Measurements from ENCODE around the gene ANKRD6. TPM values are rescaled to one million over a fixed set of nuclear protein-coding genes. Genes with fewer than 3 reads are reported as not detected.

Gene ANKRD6
- total RNA-seq, 4 donors from 2014 or later = 7.7 to 18.5 (median 11.9) TPM

DNA sequence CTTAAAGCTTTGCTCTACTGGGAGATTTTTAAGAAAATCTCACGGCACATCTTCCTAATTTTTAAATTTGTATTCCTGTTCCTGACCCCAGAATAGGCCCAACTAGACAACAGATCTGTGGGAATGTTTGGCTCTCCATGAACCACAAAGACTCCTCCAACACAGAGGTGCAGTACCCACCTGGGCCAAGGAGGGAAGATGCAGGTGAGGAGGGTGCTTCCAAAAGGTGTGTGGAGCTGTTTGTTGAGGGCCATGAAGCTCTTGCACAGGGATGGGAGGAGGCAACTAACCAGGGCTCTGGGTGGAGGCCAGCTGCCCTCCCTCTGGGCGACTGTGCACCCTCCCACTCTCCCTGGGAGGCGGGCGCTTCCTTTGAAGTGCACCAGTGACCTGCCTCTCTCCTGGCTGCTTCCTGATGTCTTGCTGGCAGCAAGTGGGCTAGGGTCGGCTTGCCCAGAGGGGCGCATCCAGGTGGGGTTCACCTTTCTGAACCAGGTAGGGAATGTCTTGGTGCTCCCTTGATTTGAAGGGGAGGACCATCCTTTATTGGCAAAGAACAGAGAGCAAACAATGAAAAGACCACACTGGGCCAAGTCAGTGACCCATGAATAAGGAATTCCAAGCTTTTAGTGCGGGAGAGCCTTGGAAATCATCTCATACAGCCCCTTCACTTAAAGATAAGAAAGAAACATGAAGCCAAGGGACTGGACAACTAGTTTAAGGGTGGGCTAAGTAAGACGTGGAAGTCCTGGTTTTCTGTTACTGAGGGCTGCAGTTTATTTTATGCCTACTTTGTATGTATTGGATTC is 76.0 kb downstream of the ANKRD6 start:
- TF ChIP-seq CTCF (IDR thresholded peaks at IDR 0.05; ENCODE audit: low read depth) = no peak

GRCh38 chr6:89509777-89510281 is 76.9 kb downstream of the ANKRD6 start:
- TF ChIP-seq CTCF (IDR thresholded peaks at IDR 0.05; ENCODE audit: low read depth) = no peak

GRCh38 chr6:89510393-89510792 is 77.4 kb downstream of the ANKRD6 start:
- no peak for TF ChIP-seq CTCF (IDR thresholded peaks at IDR 0.05; ENCODE audit: low read depth)

GRCh38 chr6:89518352-89519055 is 85.6 kb downstream of the ANKRD6 start:
- TF ChIP-seq CTCF (IDR thresholded peaks at IDR 0.05; ENCODE audit: low read depth) = no peak

- TF ChIP-seq CTCF (IDR thresholded peaks at IDR 0.05; ENCODE audit: low read depth) = no peak
Observed at GRCh38 chr6:89520736-89521135, 87.8 kb downstream of the ANKRD6 start.

- no peak for TF ChIP-seq CTCF (IDR thresholded peaks at IDR 0.05; ENCODE audit: low read depth)
Observed at GRCh38 chr6:89522778-89523177, 89.8 kb downstream of the ANKRD6 start.

Measured in subcutaneous adipose tissue (tissue), 4 donors.